HEK293 (cell line): ENCODE measurements around the gene NHSL2.
A peak's percentile ranks its signal among the peaks of the same experiment; 100 is the strongest.

Experiments used
- CTCF ChIA-PET: fragments of 350-600 bp; formaldehyde crosslinking; extraction: SDS; loops from one replicate; lab custom pipeline; 2021; ENCODE audit warnings: antibody characterized with exemption; lab: Yijun Ruan, JAX
- POLR2A ChIA-PET: fragments of 300-600 bp; formaldehyde crosslinking; extraction: SDS; loops from one replicate; lab custom pipeline; 2020; ENCODE audit warnings: antibody characterized with exemption, inconsistent platforms; lab: Yijun Ruan, JAX
- H3K27ac ChIP-seq: fragments of 200-500 bp; sonication (Bioruptor generic); 2 replicates; pipeline ENCODE4 v1.5.1; 2014; ENCODE audit warnings: low read depth, low read length, control low read depth, inconsistent platforms; ENCODE audit errors: extremely low read depth
- H3K36me3 ChIP-seq, 2 experiments: fragments of 200-500 bp in 1 of 2; sonication (Bioruptor generic) in 1 of 2; 1 replicate in 1 of 2; 2 replicates in 1 of 2; pipeline ENCODE4 v1.5.1; 2014 to 2017; ENCODE audit warnings: inconsistent platforms in 2 of 2, low read length in 2 of 2; ENCODE audit not compliant: control insufficient read depth in 2 of 2, insufficient read depth in 1 of 2
- H3K4me1 ChIP-seq: fragments of 200-500 bp; sonication (Bioruptor generic); 2 replicates; pipeline ENCODE4 v1.5.1; 2014; ENCODE audit warnings: mild to moderate bottlenecking, low read length, inconsistent platforms; ENCODE audit not compliant: control insufficient read depth, insufficient read depth
- H3K4me3 ChIP-seq: 2 replicates; pipeline ENCODE4 v1.5.1; 2011; ENCODE audit warnings: low read depth, mild to moderate bottlenecking, control low read depth, low read length, moderate library complexity
- H3K9me3 ChIP-seq: fragments of 200-500 bp; sonication (Bioruptor generic); 2 replicates; pipeline ENCODE4 v1.5.1; 2014; ENCODE audit warnings: low read depth, low read length, inconsistent platforms; ENCODE audit not compliant: control insufficient read depth, insufficient read depth
- CTCF ChIP-seq: fragments of 450-650 bp; formaldehyde crosslinking; IDR thresholded peaks from 2 replicates; pipeline ENCODE4 v1.5.1; 2016; ENCODE audit warnings: missing biosample characterization, missing genetic modification characterization
- FEZF1 ChIP-seq: fragments of 450-650 bp; formaldehyde crosslinking; IDR thresholded peaks from 2 replicates; pipeline ENCODE4 v1.5.1; 2016; ENCODE audit warnings: missing biosample characterization, missing genetic modification characterization
- OVOL3 ChIP-seq: fragments of 450-650 bp; formaldehyde crosslinking; IDR thresholded peaks from 2 replicates; pipeline ENCODE4 v1.5.1; 2016; ENCODE audit warnings: missing biosample characterization, missing genetic modification characterization
- PBX3 ChIP-seq: sonication (generic); formaldehyde crosslinking; IDR thresholded peaks from 2 replicates; pipeline ENCODE4 v1.8.1; 2022; ENCODE audit warnings: mild to moderate bottlenecking, moderate library complexity, missing genetic modification reagents
- REST ChIP-seq: fragments of 450-650 bp; formaldehyde crosslinking; IDR thresholded peaks from 2 replicates; pipeline ENCODE4 v1.5.1; 2016; ENCODE audit warnings: missing biosample characterization, missing genetic modification characterization
- ZBTB10 ChIP-seq: fragments of 450-650 bp; formaldehyde crosslinking; IDR thresholded peaks from 2 replicates; pipeline ENCODE4 v1.5.1; 2016; ENCODE audit warnings: missing biosample characterization, missing genetic modification characterization
- ZBTB17 ChIP-seq: fragments of 450-650 bp; formaldehyde crosslinking; IDR thresholded peaks from 2 replicates; pipeline ENCODE4 v1.5.1; 2016; ENCODE audit warnings: missing biosample characterization, missing genetic modification characterization
- ZFHX2 ChIP-seq: fragments of 450-650 bp; formaldehyde crosslinking; conservative IDR thresholded peaks from 2 replicates; pipeline ENCODE4 v1.5.1; 2016; ENCODE audit warnings: missing biosample characterization, missing genetic modification characterization
- ZNF148 ChIP-seq: fragments of 450-650 bp; formaldehyde crosslinking; IDR thresholded peaks from 2 replicates; pipeline ENCODE4 v1.5.0; 2017; ENCODE audit warnings: missing biosample characterization, missing genetic modification characterization, borderline replicate concordance
- ZNF394 ChIP-seq: fragments of 450-650 bp; formaldehyde crosslinking; IDR thresholded peaks from 2 replicates; pipeline ENCODE4 v1.5.1; 2016; ENCODE audit warnings: missing biosample characterization, missing genetic modification characterization, mild to moderate bottlenecking, moderate library complexity, borderline replicate concordance
- ZNF398 ChIP-seq: fragments of 450-650 bp; formaldehyde crosslinking; IDR thresholded peaks from 2 replicates; pipeline ENCODE4 v1.5.1; 2017; ENCODE audit warnings: missing biosample characterization, missing genetic modification characterization
- ZNF624 ChIP-seq: fragments of 450-650 bp; formaldehyde crosslinking; IDR thresholded peaks from 2 replicates; pipeline ENCODE4 v1.5.1; 2017; ENCODE audit warnings: missing biosample characterization, missing genetic modification characterization
- ZNF629 ChIP-seq: fragments of 450-650 bp; formaldehyde crosslinking; IDR thresholded peaks from 2 replicates; pipeline ENCODE4 v1.5.1; 2017; ENCODE audit warnings: missing biosample characterization, missing genetic modification characterization
- ZNF654 ChIP-seq: fragments of 450-650 bp; formaldehyde crosslinking; IDR thresholded peaks from 2 replicates; pipeline ENCODE4 v1.5.1; 2016; ENCODE audit warnings: low read depth, missing biosample characterization, missing genetic modification characterization
- ZNF660 ChIP-seq: fragments of 450-650 bp; IDR thresholded peaks from 2 replicates; pipeline ENCODE4 v1.5.1; 2018; ENCODE audit warnings: missing biosample characterization, mild to moderate bottlenecking, missing genetic modification characterization
- ZNF776 ChIP-seq: fragments of 450-650 bp; formaldehyde crosslinking; IDR thresholded peaks from 2 replicates; pipeline ENCODE4 v1.5.0; 2017; ENCODE audit warnings: missing biosample characterization, missing genetic modification characterization, borderline replicate concordance

Gene NHSL2

GRCh38 chrX:72125331-72126047 is 214.8 kb downstream of the NHSL2 start (continued):
- TF ChIP-seq REST (tag by site-specific recombination) (no peak), ZNF624 (tag by site-specific recombination) (no peak), ZNF629 (tag by site-specific recombination) (no peak), ZNF660 (tag by site-specific recombination) (no peak), OVOL3 (tag by site-specific recombination) (no peak)

- ChIA-PET POLR2A (interaction anchor here (0.5 to 1.9 kb wide), 6 partner anchors 41 to 151 kb away, joined by 3 to 7 read pairs (median 4); partner anchors contain the start of genes PIN4 and RPS4X), CTCF (interaction anchor here (0.6 to 7.5 kb wide), 32 partner anchors 9 to 446 kb away, joined by 3 to 118 read pairs (median 6); no protein-coding TSS in a partner anchor)
- TF ChIP-seq ZNF398 (tag by site-specific recombination): peak; percentile 47; the same call in 1 of the 2 replicates
- TF ChIP-seq ZNF148 (tag by site-specific recombination): no peak
- 0 out of 2 replicates have a peak, but pooled peaks have one; percentile 68 for TF ChIP-seq PBX3 (CRISPR knock-in tag)
- no peak overlapping the region for H3K4me3 ChIP-seq
- no peaks in the 10 kb centered on the region for H3K9me3 ChIP-seq
- no peaks in the 10 kb centered on the region for H3K36me3 ChIP-seq
- no peak overlapping the region for H3K27ac ChIP-seq
- peaks cover 6% of the 10 kb centered on the region; the same call in 1 of the 2 replicates for H3K4me1 ChIP-seq
Observed at GRCh38 chrX:72126048-72126415, 215.4 kb downstream of the NHSL2 start.

- ChIA-PET POLR2A (interaction anchor here (0.5 to 1.9 kb wide), 8 partner anchors 41 to 457 kb away, joined by 3 to 7 read pairs (median 4); partner anchors contain the start of genes PIN4 and RPS4X), CTCF (interaction anchor here (0.6 to 7.5 kb wide), 57 partner anchors 9 to 1790 kb away, joined by 3 to 118 read pairs (median 5); partner anchors contain the start of gene PIN4)
- peaks cover 6% of the 10 kb centered on the region; the same call in 1 of the 2 replicates for H3K4me1 ChIP-seq
- no peak overlapping the region for H3K27ac ChIP-seq
- no peak overlapping the region for H3K4me3 ChIP-seq
- H3K36me3 ChIP-seq: no peaks in the 10 kb centered on the region
- no peaks in the 10 kb centered on the region for H3K9me3 ChIP-seq
- peak; percentile 53 for TF ChIP-seq ZBTB17 (tag by site-specific recombination)
- no peak for TF ChIP-seq ZNF776 (tag by site-specific recombination)
- no peak for TF ChIP-seq ZFHX2 (tag by site-specific recombination)
- peak; percentile 96 for TF ChIP-seq CTCF (tag by site-specific recombination)
- no peak for TF ChIP-seq ZBTB10
- peak; percentile 97 for TF ChIP-seq ZNF654
- TF ChIP-seq ZNF394: 0 out of 2 replicates have a peak, but pooled peaks have one; percentile 13
- no peak for TF ChIP-seq FEZF1 (tag by site-specific recombination)
Observed at GRCh38 chrX:72126539-72127140, 216.0 kb downstream of the NHSL2 start.
